H1 (cell line): ENCODE measurements around the gene FOXQ1. TPM values are rescaled to one million over a fixed set of nuclear protein-coding genes. Genes with fewer than 3 reads are reported as not detected.

ENCODE experiments used
- CTCF ChIA-PET: fragments of 300-600 bp; sonication (Branson Sonifier 250); formaldehyde crosslinking; loops from one replicate; lab custom pipeline; 2021; ENCODE audit not compliant: partially characterized antibody; lab: Charles Lee
- POLR2A ChIA-PET: fragments of 300-600 bp; sonication (Branson Sonifier 250); formaldehyde crosslinking; loops from one replicate; lab custom pipeline; 2021; ENCODE audit warnings: inconsistent platforms; ENCODE audit not compliant: partially characterized antibody; lab: Charles Lee
- DNase-seq, 2 experiments: peaks; one replicate each; pipeline versions ENCODE4 v3.0.0 to v3.0.0-alpha.2; 2010 to 2022; ENCODE audit warnings: low spot score in 2 of 2, low read depth in 1 of 2, mixed read lengths in 1 of 2
- FAIRE-seq: peaks from 2 replicates; lab custom pipeline; 2011; peaks lifted over from hg19 to GRCh38; lab: Jason Lieb, UNC
- H2AFZ ChIP-seq: 2 replicates; pipeline ENCODE4 v1.8.1; 2012; ENCODE audit warnings: low read length, inconsistent platforms
- H2AK5ac ChIP-seq: 2 replicates; pipeline ENCODE4 v1.6.1; 2013; ENCODE audit warnings: low read depth, low read length
- H2BK120ac ChIP-seq: replicated peaks from 2 replicates; pipeline ENCODE3; 2013; ENCODE audit warnings: low read depth, low read length, inconsistent platforms
- H2BK12ac ChIP-seq: 2 replicates; pipeline ENCODE4 v1.6.1; 2013; ENCODE audit warnings: low read depth, low read length
- H2BK15ac ChIP-seq: 2 replicates; pipeline ENCODE4 v1.6.1; 2013; ENCODE audit warnings: low read length
- H2BK20ac ChIP-seq: 2 replicates; pipeline ENCODE4 v1.6.1; 2013; ENCODE audit warnings: low read length
- H2BK5ac ChIP-seq: 2 replicates; pipeline ENCODE4 v1.6.1; 2013; ENCODE audit warnings: low read depth, low read length
- H3K14ac ChIP-seq: 2 replicates; pipeline ENCODE4 v1.6.1; 2013; ENCODE audit warnings: inconsistent platforms; ENCODE audit not compliant: insufficient read length
- H3K18ac ChIP-seq: 2 replicates; pipeline ENCODE4 v1.6.1; 2013; ENCODE audit warnings: low read length; ENCODE audit errors: extremely low read depth
- H3K23ac ChIP-seq: 2 replicates; pipeline ENCODE4 v1.6.1; 2013; ENCODE audit warnings: inconsistent platforms; ENCODE audit not compliant: insufficient read length
- H3K23me2 ChIP-seq: 2 replicates; pipeline ENCODE4 v1.6.1; 2013; ENCODE audit warnings: low read depth, low read length
- H3K27ac ChIP-seq: 2 replicates; pipeline ENCODE4 v1.6.1; 2011; ENCODE audit warnings: low read depth, low read length, inconsistent platforms
- H3K27me3 ChIP-seq, 4 experiments: replicated peaks in 1 of 4; 1 replicate in 1 of 4; 2 replicates in 3 of 4; pipeline versions ENCODE4 v1.6.1 to v1.8.1; 2011 to 2013; ENCODE audit warnings: low read length in 3 of 4, mild to moderate bottlenecking in 3 of 4, inconsistent platforms in 2 of 4, mixed read lengths in 2 of 4, moderate library complexity in 1 of 4; ENCODE audit not compliant: control insufficient read depth in 3 of 4, insufficient read depth in 3 of 4; ENCODE audit errors: extremely low read depth in 1 of 4
- H3K36me3 ChIP-seq, 4 experiments: 2 replicates each; pipeline versions ENCODE4 v1.6.1 to v1.8.1; 2011 to 2013; ENCODE audit warnings: mild to moderate bottlenecking in 4 of 4, low read length in 3 of 4, moderate library complexity in 2 of 4, control low read depth in 1 of 4, inconsistent platforms in 1 of 4; ENCODE audit not compliant: insufficient read depth in 4 of 4, control insufficient read depth in 2 of 4
- H3K4ac ChIP-seq: replicated peaks from 2 replicates; pipeline ENCODE3; 2013; ENCODE audit warnings: low read length, low read depth, mixed read lengths, inconsistent platforms; ENCODE audit not compliant: insufficient read length
- H3K4me1 ChIP-seq, 4 experiments: replicated peaks in 1 of 4; 1 replicate in 1 of 4; 2 replicates in 3 of 4; pipeline versions ENCODE4 v1.6.1 to v1.8.1; 2011 to 2013; ENCODE audit warnings: low read length in 3 of 4, inconsistent platforms in 2 of 4, mixed read lengths in 1 of 4; ENCODE audit not compliant: insufficient read depth in 4 of 4, control insufficient read depth in 3 of 4
- H3K4me2 ChIP-seq, 2 experiments: 2 replicates each; pipeline versions ENCODE4 v1.6.1 to v1.8.1; 2011 to 2013; ENCODE audit warnings: low read depth in 2 of 2, low read length in 2 of 2, control low read depth in 1 of 2, inconsistent platforms in 1 of 2, mild to moderate bottlenecking in 1 of 2; ENCODE audit not compliant: insufficient read depth in 1 of 2
- H3K4me3 ChIP-seq, 4 experiments: fragments of 200-600, 300-600 bp in 1 of 4; sonication (generic), shearing (Covaris generic), sonication (Bioruptor Twin) in 1 of 4; 2 replicates each; pipeline versions ENCODE4 v1.5.1 to v1.8.1; 2011 to 2016; ENCODE audit warnings: low read length in 4 of 4, low read depth in 3 of 4, control low read depth in 2 of 4, inconsistent platforms in 2 of 4, mild to moderate bottlenecking in 2 of 4, mixed read lengths in 1 of 4, moderate library complexity in 1 of 4; ENCODE audit not compliant: insufficient read depth in 2 of 4; ENCODE audit errors: extremely low read depth in 1 of 4
- H3K56ac ChIP-seq: replicated peaks from 2 replicates; pipeline ENCODE3; 2013; ENCODE audit warnings: low read depth, mild to moderate bottlenecking, mixed read lengths, low read length, inconsistent platforms; ENCODE audit not compliant: insufficient read length
- H3K79me1 ChIP-seq: 2 replicates; pipeline ENCODE4 v1.6.1; 2013; ENCODE audit warnings: low read depth, low read length, control low read depth
- H3K79me2 ChIP-seq, 2 experiments: 2 replicates each; pipeline versions ENCODE4 v1.6.1 to v1.8.1; 2012 to 2013; ENCODE audit warnings: low read length in 2 of 2, mild to moderate bottlenecking in 2 of 2, inconsistent platforms in 1 of 2; ENCODE audit not compliant: insufficient read depth in 2 of 2, control insufficient read depth in 1 of 2
- H3K9ac ChIP-seq, 4 experiments: replicated peaks in 1 of 4; 1 replicate in 1 of 4; 2 replicates in 3 of 4; pipeline versions ENCODE4 v1.6.1 to v1.8.1; 2011 to 2013; ENCODE audit warnings: low read depth in 3 of 4, low read length in 3 of 4, control low read depth in 2 of 4, mild to moderate bottlenecking in 2 of 4, moderate library complexity in 2 of 4, inconsistent platforms in 1 of 4; ENCODE audit errors: extremely low read depth in 1 of 4
- H3K9me3 ChIP-seq, 2 experiments: 2 replicates each; pipeline versions ENCODE4 v1.6.1 to v1.8.1; 2012 to 2013; ENCODE audit warnings: mild to moderate bottlenecking in 2 of 2, moderate library complexity in 2 of 2, control low read depth in 1 of 2, inconsistent platforms in 1 of 2, low read depth in 1 of 2, low read length in 1 of 2, mixed read lengths in 1 of 2; ENCODE audit not compliant: insufficient read depth in 2 of 2
- H4K20me1 ChIP-seq, 2 experiments: replicated peaks in 1 of 2; 2 replicates each; pipeline versions ENCODE3 to v1.8.1; 2011 to 2013; ENCODE audit warnings: inconsistent platforms in 2 of 2, low read length in 2 of 2, mild to moderate bottlenecking in 1 of 2; ENCODE audit not compliant: insufficient read depth in 2 of 2, control insufficient read depth in 1 of 2
- H4K5ac ChIP-seq: 2 replicates; pipeline ENCODE4 v1.6.1; 2013; ENCODE audit warnings: low read length, low read depth, mixed read lengths, inconsistent platforms; ENCODE audit not compliant: insufficient read length
- H4K8ac ChIP-seq: 2 replicates; pipeline ENCODE4 v1.8.0; 2013; ENCODE audit warnings: mild to moderate bottlenecking, moderate library complexity, low read length, inconsistent platforms; ENCODE audit not compliant: insufficient read depth; ENCODE audit errors: extremely low read depth
- H4K91ac ChIP-seq: replicated peaks from 2 replicates; pipeline ENCODE3; 2013; ENCODE audit warnings: low read length, mixed read lengths, inconsistent platforms; ENCODE audit not compliant: insufficient read length
- ASH2L ChIP-seq: fragments of 200-600, 300-600 bp; sonication (generic); IDR thresholded peaks from one replicate; pipeline ENCODE4 v1.7.1; 2017; ENCODE audit warnings: low read length
- CHD1 ChIP-seq: IDR thresholded peaks from 2 replicates; pipeline ENCODE4 v1.6.1; 2012; ENCODE audit warnings: low read depth, low read length, improper control_type of control experiment
- CHD2 ChIP-seq: IDR thresholded peaks from 2 replicates; pipeline ENCODE4 v1.6.1; 2012; ENCODE audit warnings: low read length, improper control_type of control experiment
- CTBP2 ChIP-seq: IDR thresholded peaks from 2 replicates; pipeline ENCODE4 v1.7.0; 2011; ENCODE audit warnings: borderline replicate concordance, mild to moderate bottlenecking, moderate library complexity, mixed read lengths, low read length; ENCODE audit not compliant: insufficient read depth, insufficient read length
- FOSL1 ChIP-seq: IDR thresholded peaks from 2 replicates; pipeline ENCODE4 v1.6.1; 2011; ENCODE audit warnings: mild to moderate bottlenecking, low read depth, low read length, moderate library complexity; ENCODE audit not compliant: insufficient read depth
- KDM4A ChIP-seq: IDR thresholded peaks from one replicate; pipeline ENCODE4 v1.7.1; 2012; ENCODE audit warnings: low read depth, mild to moderate bottlenecking, moderate library complexity, low read length, inconsistent platforms; ENCODE audit not compliant: severe bottlenecking
- KDM5A ChIP-seq: fragments of 200-600 bp; IDR thresholded peaks from 2 replicates; pipeline ENCODE4 v1.7.1; 2012; ENCODE audit warnings: mild to moderate bottlenecking, low read length, inconsistent platforms, mixed read lengths
- RNF2 ChIP-seq: fragments of 200-900, 300-1000 bp; sonication (generic); IDR thresholded peaks from 2 replicates; pipeline ENCODE4 v1.7.1; 2016; ENCODE audit warnings: borderline replicate concordance, low read depth, mild to moderate bottlenecking, antibody characterized with exemption, low read length; ENCODE audit not compliant: poor library complexity, severe bottlenecking; ENCODE audit errors: missing control alignments
- SIRT6 ChIP-seq: IDR thresholded peaks from one replicate; pipeline ENCODE4 v1.7.1; 2012; ENCODE audit warnings: low read length, inconsistent platforms
- SP4 ChIP-seq: IDR thresholded peaks from 2 replicates; pipeline ENCODE4 v1.6.1; 2012; ENCODE audit warnings: low read length, inconsistent platforms
- SRF ChIP-seq: IDR thresholded peaks from 2 replicates; pipeline ENCODE4 v1.6.1; 2011; ENCODE audit warnings: mild to moderate bottlenecking, low read depth, low read length, moderate library complexity
- polyA plus RNA-seq, 7 experiments: library from polyadenylated mRNA; depleted of rRNA in 3 of 7; stranded (reverse) in 5 of 7; unstranded in 2 of 7; fragments of >200 nt in 5 of 7; fragments of 200-250 nt in 2 of 7; gene quantifications; 1 replicate in 5 of 7; 2 replicates in 1 of 7; 4 replicates in 1 of 7; pipeline versions ENCODE4 v1.2.1 to v1.2.3, GENCODE V29; 2011 to 2013; ENCODE audit warnings: missing spikeins in 2 of 7, mixed read lengths in 2 of 7
- total RNA-seq: library from RNA; stranded (reverse); fragmentation: NEBNext Ultra II Directional; extraction: Animal tissue kit (Norgen Biotek cat#: 25700); gene quantifications from 2 replicates; pipeline ENCODE4 v1.2.1, GENCODE V29; 2021
- TF ChIP-seq, protein P1 (sequence below): IDR thresholded peaks from 2 replicates; pipeline ENCODE4 v1.6.1; 2011; ENCODE audit warnings: low read depth, mild to moderate bottlenecking, low read length; ENCODE audit not compliant: insufficient read depth
- TF ChIP-seq, protein P2 (sequence below): IDR thresholded peaks from 2 replicates; pipeline ENCODE4 v1.6.1; 2012; ENCODE audit warnings: inconsistent platforms

The FOXQ1 gene
- total and polyA plus RNA-seq, 2 of the 8 experiments (the other 6 are each of a cell fraction or from before 2014, with no cell fraction given), result 0.03 TPM; not detected in 1

DNA sequence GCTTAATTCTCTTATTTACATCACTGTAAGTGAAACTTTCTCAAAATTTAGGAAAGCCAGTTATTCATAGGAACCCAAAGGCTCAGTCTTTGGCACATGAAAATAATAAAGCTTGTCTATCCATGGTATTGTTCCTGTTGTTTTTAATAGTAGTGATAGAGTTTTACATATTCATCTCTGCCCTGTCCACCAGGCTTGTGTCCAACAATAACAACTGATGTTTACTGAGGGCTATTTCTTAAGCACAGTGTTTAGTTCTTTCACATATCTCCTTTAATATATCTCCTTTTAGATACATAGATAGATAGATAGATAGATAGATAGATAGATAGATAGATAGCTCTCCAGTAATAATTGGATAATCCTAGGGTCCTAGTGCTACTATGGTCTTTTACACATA is 34.2 kb downstream of the FOXQ1 start:
- Histone ChIP-seq H2BK120ac (no peak overlapping the region), H3K27me3 (0 out of 7 replicates have a peak, but pooled peaks cover 0 to 2% (median 0%) of the 10 kb centered on the region in 4 experiments), H3K79me1 (no peaks in the 10 kb centered on the region), H3K4me1 (peaks cover 3 to 7% (median 4%) of the 10 kb centered on the region in 4 experiments; a peak in 6 of 7 replicates), H2AK5ac (no peak overlapping the region), H2BK20ac (no peak overlapping the region), H3K4ac (no peak overlapping the region), H3K9me3 (peaks cover 1 to 3% of the 10 kb centered on the region in 2 experiments; a peak in 2 of 4 replicates), H2AFZ (no peak overlapping the region), H3K56ac (no peak overlapping the region), H3K23me2 (no peaks in the 10 kb centered on the region), H3K14ac (no peak overlapping the region), H4K5ac (no peak overlapping the region), H3K4me2 (no peak overlapping the region), H2BK5ac (no peak overlapping the region), H4K91ac (no peak overlapping the region), H3K23ac (no peak overlapping the region), H4K20me1 (no peaks in the 10 kb centered on the region), H4K8ac (no peak overlapping the region), H3K9ac (no peak overlapping the region), H2BK15ac (no peak overlapping the region), H3K18ac (no peak overlapping the region), H3K27ac (no peak overlapping the region), H3K4me3 (no peak overlapping the region), H3K36me3 (no peaks in the 10 kb centered on the region), H3K79me2 (no peaks in the 10 kb centered on the region), H2BK12ac (no peak overlapping the region)
- FAIRE-seq, result no peak
- no peak for DNase-seq
- CTCF ChIA-PET, result interaction anchor here (0.6 to 1.6 kb wide), 6 partner anchors 10 to 544 kb away, joined by 3 to 7 read pairs (median 4); no protein-coding TSS in a partner anchor
- POLR2A ChIA-PET, result interaction anchor here (0.6 kb wide), 1 partner anchor 28 kb away, joined by 3 read pairs; no protein-coding TSS in a partner anchor
- TF ChIP-seq, protein P1, sequence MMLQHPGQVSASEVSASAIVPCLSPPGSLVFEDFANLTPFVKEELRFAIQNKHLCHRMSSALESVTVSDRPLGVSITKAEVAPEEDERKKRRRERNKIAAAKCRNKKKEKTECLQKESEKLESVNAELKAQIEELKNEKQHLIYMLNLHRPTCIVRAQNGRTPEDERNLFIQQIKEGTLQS, result no peak
- no peak for TF ChIP-seq SP4
- no peak for TF ChIP-seq ASH2L
- no peak for TF ChIP-seq FOSL1
- TF ChIP-seq CTBP2, result no peak
- no peak for TF ChIP-seq SIRT6
- TF ChIP-seq RNF2, result no peak
- TF ChIP-seq SRF, result no peak
- TF ChIP-seq, protein P2, sequence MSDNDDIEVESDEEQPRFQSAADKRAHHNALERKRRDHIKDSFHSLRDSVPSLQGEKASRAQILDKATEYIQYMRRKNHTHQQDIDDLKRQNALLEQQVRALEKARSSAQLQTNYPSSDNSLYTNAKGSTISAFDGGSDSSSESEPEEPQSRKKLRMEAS, result no peak
- no peak for TF ChIP-seq KDM5A
- no peak for TF ChIP-seq CHD1
- no peak for TF ChIP-seq KDM4A
- TF ChIP-seq CHD2, result no peak
